ENCODE results near the gene C17orf58.

Gene C17orf58

GRCh38 chr17:67959510-67959909 is 36.8 kb downstream of the C17orf58 start:
- no peak for DNase-seq (ENCODE audit: low read depth)

GRCh38 chr17:67950945-67951344 is 45.3 kb downstream of the C17orf58 start:
- no peak for DNase-seq (ENCODE audit: low read depth)

- DNase-seq (ENCODE audit: low read depth) = no peak
Observed at GRCh38 chr17:67947325-67947813, 48.9 kb downstream of the C17orf58 start.

GRCh38 chr17:67946513-67946912 is 49.8 kb downstream of the C17orf58 start:
- no peak for DNase-seq (ENCODE audit: low read depth)

GRCh38 chr17:67944035-67944434 is 52.2 kb downstream of the C17orf58 start:
- DNase-seq (ENCODE audit: low read depth) = no peak

GRCh38 chr17:67942810-67943209 is 53.5 kb downstream of the C17orf58 start:
- no peak for DNase-seq (ENCODE audit: low read depth)
